T-helper 22 cell (primary cell): Measurements from ENCODE around the gene SAP30BP.

Experiments used
- DNase-seq: peaks from one replicate; pipeline ENCODE4 v3.0.0-alpha.2; 2020; ENCODE audit warnings: low read depth

SAP30BP gene

DNA sequence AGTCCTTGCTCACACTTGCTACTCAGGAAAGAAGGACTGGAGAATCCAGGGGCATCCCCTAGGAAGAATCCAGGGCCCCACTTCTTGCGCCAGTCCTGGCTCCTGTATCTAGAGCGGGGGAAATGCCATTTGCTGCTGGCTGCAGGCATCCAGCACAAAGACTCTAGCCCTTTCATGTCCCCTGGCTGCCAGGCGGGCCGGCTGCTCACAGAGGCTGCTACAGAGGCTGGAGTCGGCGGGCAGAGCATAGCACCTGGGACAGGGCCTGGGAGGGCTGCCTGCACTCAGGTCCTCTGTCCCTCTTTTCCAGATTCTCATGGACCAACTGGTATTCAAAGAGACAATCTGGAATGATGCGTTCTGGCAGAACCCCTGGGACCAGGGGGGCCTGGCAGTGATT lies 20.1 kb upstream of the SAP30BP start:
- DNase-seq: no peak

GRCh38 chr17:75647921-75648320 lies 19.2 kb upstream of the SAP30BP start:
- no peak for DNase-seq

DNA sequence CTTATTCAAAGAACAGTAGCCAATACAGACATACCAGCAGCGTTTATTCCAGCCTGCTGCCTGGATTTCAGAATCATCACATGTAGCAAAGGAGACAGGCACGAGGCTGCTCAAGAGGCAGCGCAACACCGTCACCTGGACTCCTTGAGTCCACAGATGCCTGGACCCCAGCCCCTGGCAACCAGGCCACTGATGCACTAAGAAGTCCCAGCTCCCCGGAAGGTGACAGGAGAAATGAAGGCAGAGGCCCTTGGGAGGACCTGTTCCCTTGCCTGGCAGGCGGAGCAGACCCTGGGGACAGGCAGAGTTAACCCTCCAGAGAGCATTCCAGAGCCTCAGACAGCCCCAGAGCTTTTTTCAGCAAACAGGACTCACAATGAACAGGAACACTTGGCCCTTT lies 17.5 kb upstream of the SAP30BP start:
- no peak for DNase-seq

DNA sequence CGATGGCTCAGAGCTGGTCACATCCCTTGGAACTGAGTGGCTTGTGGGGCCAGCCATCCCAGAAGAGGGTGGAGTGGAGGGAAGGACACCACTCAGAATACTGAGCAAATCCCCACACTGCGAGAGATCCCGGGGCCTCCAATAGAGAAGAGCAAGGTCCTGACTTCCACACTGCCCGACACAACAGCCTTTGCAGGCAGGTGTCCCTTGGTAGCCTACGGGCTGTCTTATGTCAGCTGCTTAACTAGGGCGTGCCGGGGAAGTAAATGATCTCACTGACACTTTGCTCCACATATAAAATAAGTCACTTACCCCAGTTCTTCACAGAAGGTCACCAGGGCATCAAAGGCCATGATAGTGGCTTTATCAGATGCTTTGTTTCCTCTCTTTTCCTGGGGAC lies 16.3 kb upstream of the SAP30BP start:
- no peak for DNase-seq

- DNase-seq: no peak
Measured at GRCh38 chr17:75652341-75652740, 14.8 kb upstream of the SAP30BP start.

- DNase-seq: no peak
Measured at GRCh38 chr17:75652934-75653549, 14.1 kb upstream of the SAP30BP start.

DNA sequence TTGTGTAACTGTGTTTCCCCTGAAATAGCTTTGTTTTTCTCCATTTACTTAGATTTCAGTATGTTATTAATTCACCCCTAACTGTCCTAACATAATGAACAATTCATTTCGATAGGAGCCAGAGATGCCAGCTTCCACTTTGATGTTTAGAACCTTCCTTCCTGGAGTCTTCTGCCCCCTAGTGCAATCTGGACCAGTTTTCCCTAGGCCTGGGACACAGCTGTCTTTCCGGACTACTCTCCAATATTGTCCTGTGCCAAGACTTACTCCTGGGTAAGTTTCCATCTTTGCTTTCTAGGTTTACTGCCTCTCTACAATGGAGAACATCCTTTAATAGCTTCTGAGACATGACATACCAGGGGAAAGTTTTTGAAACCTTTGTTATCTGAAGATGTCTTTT lies 13.0 kb upstream of the SAP30BP start:
- no peak for DNase-seq

DNA sequence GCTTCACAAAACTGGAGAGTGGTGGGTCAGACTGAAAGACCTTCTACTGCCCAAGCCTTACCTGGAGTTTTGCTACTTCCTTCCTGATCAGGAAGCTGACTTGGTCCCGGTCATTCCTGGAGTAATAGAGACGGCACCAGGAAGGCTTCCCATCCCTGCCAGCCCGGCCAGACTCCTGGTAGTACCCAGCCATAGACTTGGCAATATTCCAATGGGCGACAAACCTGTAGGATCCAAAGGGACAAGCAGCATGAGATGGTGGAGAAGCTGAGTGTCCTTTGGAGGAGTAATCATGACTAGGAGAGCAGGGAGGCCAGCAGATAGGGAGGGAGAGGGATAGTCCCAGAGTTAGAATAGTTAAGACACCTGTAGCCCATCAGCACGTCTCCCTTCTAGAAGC lies 8.9 kb upstream of the SAP30BP start:
- no peak for DNase-seq

DNA sequence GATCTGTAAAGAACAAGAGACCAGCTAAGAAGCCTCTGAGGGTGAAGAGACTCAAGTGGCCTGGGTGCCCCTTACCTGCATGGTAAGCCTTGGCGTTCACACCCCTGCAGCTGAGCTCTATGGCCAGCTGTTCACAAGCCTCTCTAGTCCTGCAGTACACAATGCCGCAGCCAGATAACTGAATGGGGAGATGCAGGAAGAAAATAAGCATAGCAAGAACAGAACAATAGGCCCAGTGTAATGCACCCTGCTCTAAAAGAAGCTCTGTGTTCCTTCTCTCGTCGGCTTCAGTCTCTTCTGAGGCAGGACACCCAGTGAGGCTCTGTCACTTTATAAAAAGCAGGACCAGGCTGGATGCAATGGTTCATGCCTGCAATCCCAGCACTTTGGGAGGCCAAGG lies 5.6 kb upstream of the SAP30BP start:
- DNase-seq: no peak

DNA sequence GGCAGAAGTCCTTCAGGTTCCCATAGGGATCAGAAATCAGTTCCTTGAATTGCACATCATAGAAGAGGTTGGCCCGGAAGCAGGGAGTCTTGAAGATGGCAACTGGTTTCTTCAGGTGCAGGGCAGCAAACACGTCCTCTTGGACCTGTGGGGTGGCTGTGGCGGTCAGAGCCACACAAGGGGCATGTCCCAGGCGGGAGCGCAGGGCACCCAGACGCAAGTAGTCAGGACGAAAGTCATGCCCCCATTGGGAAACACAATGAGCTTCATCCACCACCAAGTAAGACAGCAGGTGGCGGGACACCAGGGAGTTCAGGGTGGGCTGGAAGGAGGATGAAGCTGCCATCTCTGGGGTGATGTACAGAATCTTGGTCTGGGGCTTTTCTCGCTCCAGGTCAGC lies 4.6 kb upstream of the SAP30BP start:
- no peak for DNase-seq

GRCh38 chr17:75664099-75664549 lies 3.0 kb upstream of the SAP30BP start:
- no peak for DNase-seq

GRCh38 chr17:75665981-75666380 lies 1.2 kb upstream of the SAP30BP start:
- no peak for DNase-seq

DNA sequence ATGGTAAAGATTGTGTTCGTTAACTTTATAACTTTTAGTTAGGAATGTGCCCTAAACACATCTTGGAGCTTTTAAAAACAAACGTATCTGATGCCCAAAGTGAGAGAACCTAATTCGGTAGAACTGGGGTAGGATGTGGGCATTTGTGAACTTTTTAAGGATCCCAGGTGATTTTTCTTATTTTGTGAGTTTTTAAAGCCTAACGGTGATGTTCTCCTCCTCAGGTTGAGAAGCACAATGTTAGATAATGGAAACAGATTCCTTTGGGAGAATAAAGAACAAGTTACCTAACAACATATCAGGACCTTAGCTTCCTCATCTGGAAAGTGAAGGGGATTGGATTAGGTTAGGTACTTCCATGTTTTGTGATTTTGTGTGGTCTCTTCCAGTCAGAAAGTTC lies 687 bp downstream of the SAP30BP start:
- DNase-seq: no peak

GRCh38 chr17:75668489-75668888 lies 1.4 kb downstream of the SAP30BP start:
- DNase-seq: no peak

GRCh38 chr17:75670868-75671267 lies 3.7 kb downstream of the SAP30BP start:
- no peak for DNase-seq

DNA sequence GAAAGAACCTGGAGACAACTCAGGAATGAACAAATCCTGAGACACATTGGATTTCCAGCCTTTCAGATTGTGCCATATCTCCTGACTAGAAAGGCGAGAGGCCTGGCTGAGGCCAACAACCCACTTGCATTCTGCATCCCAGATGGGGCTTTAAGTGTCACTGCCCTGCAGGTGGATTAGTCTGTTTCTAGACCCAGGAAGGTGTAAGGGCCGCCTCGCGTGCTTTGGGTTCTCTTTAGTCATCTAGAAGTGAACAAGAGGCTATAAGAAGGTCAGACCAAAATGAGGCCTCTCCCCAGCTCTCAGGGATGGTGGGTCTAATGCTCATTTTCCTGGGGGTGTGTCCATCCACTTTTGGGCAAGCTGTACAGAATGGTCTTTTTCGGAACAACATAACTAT lies 4.9 kb downstream of the SAP30BP start:
- no peak for DNase-seq

- no peak for DNase-seq
Measured at GRCh38 chr17:75673487-75673886, 6.3 kb downstream of the SAP30BP start.

DNA sequence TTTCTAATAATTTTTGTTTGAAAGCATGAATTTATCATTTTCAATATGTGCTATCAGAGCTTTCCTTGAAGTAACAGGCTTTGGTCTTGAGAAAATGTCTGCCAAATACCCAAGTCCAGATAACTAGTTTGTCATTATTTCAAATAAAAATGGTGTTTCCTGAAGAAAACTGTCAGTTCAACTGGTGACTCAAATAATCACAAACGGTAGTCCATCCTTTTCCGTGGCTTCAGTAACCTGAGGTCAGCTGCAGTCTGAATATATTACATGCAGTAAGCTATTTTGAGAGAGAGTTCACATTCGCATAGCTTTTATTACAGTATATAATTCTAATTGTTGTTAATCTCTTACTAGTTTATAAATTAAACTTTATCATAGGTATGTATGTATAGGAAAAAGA lies 9.3 kb downstream of the SAP30BP start:
- DNase-seq: no peak

GRCh38 chr17:75679706-75680211 lies 12.6 kb downstream of the SAP30BP start:
- no peak for DNase-seq

GRCh38 chr17:75680431-75680830 lies 13.3 kb downstream of the SAP30BP start:
- no peak for DNase-seq

DNA sequence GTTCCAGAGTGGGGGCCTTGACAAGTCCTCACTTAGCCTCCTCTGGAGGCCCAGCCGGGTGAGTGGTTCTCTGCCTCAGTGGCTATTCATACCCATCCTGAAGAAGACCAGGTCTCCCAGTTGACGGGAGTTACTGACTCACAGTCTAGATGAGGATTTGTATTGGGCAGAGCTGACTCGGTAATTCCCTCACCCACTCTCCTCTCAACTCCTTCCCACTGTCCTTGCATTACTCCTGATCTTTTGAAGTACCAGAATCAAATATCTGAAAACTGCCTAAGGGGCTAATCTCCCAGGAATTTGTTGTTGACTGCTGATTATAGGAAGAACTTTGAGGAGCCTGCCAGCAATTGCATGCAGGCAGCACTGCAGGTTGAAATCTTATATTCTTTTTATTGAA lies 14.2 kb downstream of the SAP30BP start:
- no peak for DNase-seq

DNA sequence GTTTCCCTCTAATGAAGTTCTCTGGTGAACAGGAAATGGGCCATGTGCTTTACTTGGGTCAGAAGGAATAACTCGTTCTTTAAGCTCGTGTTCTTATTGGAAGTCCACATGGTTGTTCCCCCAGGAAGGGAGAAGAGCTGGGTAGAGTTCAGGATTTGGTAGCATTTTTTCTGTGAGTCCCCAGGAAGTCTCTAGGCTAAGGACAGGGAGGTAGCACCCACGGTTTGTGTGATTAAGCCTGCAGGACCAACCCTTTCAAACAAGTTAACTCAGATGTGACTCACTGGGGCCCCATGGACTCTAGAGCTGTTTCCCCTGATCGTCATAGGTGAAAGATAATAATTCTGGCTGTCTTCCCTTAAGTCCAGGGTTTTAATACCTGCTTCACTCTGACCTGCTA lies 16.4 kb downstream of the SAP30BP start:
- no peak for DNase-seq

- DNase-seq: no peak
Measured at GRCh38 chr17:75684249-75684648, 17.1 kb downstream of the SAP30BP start.

DNA sequence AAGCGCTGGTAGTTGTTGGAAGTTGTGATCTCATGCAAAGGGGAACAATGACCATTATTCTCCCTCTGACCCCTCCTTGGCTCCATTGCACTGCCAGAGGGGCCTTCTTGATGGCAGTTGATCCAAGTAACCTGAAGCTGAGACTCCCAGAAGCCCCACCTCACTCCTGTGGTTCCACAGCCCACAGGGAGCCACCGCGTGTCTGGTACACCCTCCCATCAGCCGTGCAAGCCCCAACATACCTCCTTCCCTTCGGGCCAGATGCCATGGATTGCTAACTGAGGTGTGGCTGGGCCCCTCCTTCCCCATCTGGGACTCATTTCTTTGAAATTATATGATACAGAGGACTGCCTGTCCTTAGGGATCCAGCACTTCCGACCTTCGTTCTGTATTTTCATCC lies 17.8 kb downstream of the SAP30BP start:
- DNase-seq: no peak

DNA sequence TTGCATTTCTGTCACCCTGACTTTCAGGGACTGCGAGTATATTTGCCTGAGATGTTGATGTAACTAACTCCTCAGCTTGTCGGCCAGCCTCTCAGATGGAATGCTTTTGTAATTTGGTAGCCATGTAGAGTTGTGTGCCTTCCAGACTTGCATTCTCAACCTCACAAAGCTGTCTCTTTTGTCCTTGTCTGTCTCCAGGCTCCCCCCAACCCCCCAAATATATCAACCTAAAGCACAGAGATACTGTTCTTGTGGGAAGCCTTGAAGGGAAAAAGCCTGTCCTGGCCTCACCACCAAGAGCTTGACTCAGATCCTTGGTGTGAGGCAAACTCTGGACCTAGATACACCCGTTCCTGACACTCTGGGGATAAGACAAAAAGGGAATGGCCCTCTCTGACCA lies 18.4 kb downstream of the SAP30BP start:
- no peak for DNase-seq
